GM12878 (cell line): ENCODE results near the gene CASP3.

Experiments used
- CEBPZ ChIP-seq: fragments of 150-350 bp; IDR thresholded peaks from 2 replicates; pipeline ENCODE4 v1.6.1; 2016; ENCODE audit warnings: low read depth, low read length
- EP300 ChIP-seq, 2 experiments: fragments of 150-350 bp in 1 of 2; IDR thresholded peaks; 2 replicates each; pipeline ENCODE4 v1.6.1; 2011 to 2012; ENCODE audit warnings: low read depth in 2 of 2, low read length in 2 of 2, borderline replicate concordance in 1 of 2, improper control_type of control experiment in 1 of 2, inconsistent platforms in 1 of 2; ENCODE audit not compliant: control insufficient read depth in 1 of 2
- FOS ChIP-seq: IDR thresholded peaks from 3 replicates; pipeline ENCODE4 v1.6.1; 2011; ENCODE audit warnings: borderline replicate concordance; ENCODE audit not compliant: insufficient read length; ENCODE audit errors: extremely low read depth
- LARP7 ChIP-seq: fragments of 450-650 bp; IDR thresholded peaks from 2 replicates; pipeline ENCODE4 v1.6.1; 2017; ENCODE audit warnings: mild to moderate bottlenecking
- POLR2A ChIP-seq: IDR thresholded peaks from 2 replicates; pipeline ENCODE4 v1.6.1; 2011; ENCODE audit warnings: low read depth, mild to moderate bottlenecking, low read length
- POLR2AphosphoS5 ChIP-seq: IDR thresholded peaks from 2 replicates; pipeline ENCODE4 v1.6.1; 2011; ENCODE audit warnings: mild to moderate bottlenecking, low read length, inconsistent platforms
- ZNF274 ChIP-seq: IDR thresholded peaks from one replicate; pipeline ENCODE4 v1.8.0; 2011; ENCODE audit not compliant: insufficient read length, insufficient read depth
- TF ChIP-seq, protein P1 (sequence below), 3 experiments: IDR thresholded peaks in 2 of 3; conservative IDR thresholded peaks in 1 of 3; 2 replicates each; pipeline ENCODE4 v1.5.1; 2011; ENCODE audit warnings: low read depth in 3 of 3, low read length in 3 of 3, mild to moderate bottlenecking in 3 of 3, control low read depth in 2 of 3, moderate library complexity in 2 of 3, inconsistent platforms in 1 of 3, mixed read lengths in 1 of 3; ENCODE audit not compliant: control insufficient read depth in 2 of 3, insufficient read depth in 1 of 3; ENCODE audit errors: extremely low read depth in 1 of 3
- TF ChIP-seq, protein P2 (sequence below): fragments of 450-650 bp; IDR thresholded peaks from 2 replicates; pipeline ENCODE4 v1.6.1; 2017; ENCODE audit warnings: mild to moderate bottlenecking

DNA sequence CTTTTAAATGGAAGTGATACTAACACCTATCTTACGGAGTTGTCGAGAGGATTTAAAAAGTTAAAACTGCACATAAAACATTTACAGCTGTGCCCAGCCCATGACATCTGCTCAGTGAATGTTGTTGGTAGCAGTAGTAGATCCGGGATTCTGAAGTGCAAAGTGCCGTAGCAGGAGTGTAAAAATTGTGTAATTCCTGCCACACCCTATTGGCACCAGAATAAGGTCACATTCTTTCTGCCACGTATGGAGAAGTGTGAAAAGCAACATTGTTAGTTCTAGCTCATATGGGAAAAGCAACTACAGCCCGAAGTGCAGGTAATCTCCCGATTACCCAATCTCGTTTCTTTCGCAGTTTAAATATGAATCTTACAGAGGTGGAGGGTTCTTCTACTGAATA is 31.5 kb upstream of the CASP3 start:
- no peak for TF ChIP-seq POLR2A
- TF ChIP-seq, protein P1, sequence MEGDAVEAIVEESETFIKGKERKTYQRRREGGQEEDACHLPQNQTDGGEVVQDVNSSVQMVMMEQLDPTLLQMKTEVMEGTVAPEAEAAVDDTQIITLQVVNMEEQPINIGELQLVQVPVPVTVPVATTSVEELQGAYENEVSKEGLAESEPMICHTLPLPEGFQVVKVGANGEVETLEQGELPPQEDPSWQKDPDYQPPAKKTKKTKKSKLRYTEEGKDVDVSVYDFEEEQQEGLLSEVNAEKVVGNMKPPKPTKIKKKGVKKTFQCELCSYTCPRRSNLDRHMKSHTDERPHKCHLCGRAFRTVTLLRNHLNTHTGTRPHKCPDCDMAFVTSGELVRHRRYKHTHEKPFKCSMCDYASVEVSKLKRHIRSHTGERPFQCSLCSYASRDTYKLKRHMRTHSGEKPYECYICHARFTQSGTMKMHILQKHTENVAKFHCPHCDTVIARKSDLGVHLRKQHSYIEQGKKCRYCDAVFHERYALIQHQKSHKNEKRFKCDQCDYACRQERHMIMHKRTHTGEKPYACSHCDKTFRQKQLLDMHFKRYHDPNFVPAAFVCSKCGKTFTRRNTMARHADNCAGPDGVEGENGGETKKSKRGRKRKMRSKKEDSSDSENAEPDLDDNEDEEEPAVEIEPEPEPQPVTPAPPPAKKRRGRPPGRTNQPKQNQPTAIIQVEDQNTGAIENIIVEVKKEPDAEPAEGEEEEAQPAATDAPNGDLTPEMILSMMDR (IDR thresholded peaks at IDR 0.05 in 2 of 3, conservative IDR thresholded peaks at IDR 0.05 in 1 of 3; ENCODE audit: control insufficient read depth in 2 of 3, extremely low read depth in 1 of 3, insufficient read depth in 1 of 3, low read depth in 3 of 3, low read length in 3 of 3), result no peak
- no peak for TF ChIP-seq EP300 (IDR thresholded peaks at IDR 0.05; ENCODE audit: borderline replicate concordance in 1 of 2, control insufficient read depth in 1 of 2, low read depth in 2 of 2, low read length in 2 of 2)
- no peak for TF ChIP-seq CEBPZ
- no peak for TF ChIP-seq FOS
- no peak for TF ChIP-seq POLR2AphosphoS5
- no peak for TF ChIP-seq ZNF274
- TF ChIP-seq, protein P2, sequence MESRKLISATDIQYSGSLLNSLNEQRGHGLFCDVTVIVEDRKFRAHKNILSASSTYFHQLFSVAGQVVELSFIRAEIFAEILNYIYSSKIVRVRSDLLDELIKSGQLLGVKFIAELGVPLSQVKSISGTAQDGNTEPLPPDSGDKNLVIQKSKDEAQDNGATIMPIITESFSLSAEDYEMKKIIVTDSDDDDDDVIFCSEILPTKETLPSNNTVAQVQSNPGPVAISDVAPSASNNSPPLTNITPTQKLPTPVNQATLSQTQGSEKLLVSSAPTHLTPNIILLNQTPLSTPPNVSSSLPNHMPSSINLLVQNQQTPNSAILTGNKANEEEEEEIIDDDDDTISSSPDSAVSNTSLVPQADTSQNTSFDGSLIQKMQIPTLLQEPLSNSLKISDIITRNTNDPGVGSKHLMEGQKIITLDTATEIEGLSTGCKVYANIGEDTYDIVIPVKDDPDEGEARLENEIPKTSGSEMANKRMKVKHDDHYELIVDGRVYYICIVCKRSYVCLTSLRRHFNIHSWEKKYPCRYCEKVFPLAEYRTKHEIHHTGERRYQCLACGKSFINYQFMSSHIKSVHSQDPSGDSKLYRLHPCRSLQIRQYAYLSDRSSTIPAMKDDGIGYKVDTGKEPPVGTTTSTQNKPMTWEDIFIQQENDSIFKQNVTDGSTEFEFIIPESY, result no peak
- TF ChIP-seq LARP7, result no peak
